PFSK-1 (cell line): Measurements from ENCODE around the gene KCNQ5.

Experiments
- FOXP2 ChIP-seq: optimal IDR thresholded peaks from 2 replicates; pipeline ENCODE3; 2011; ENCODE audit warnings: borderline replicate concordance, control low read depth, inconsistent platforms; ENCODE audit not compliant: insufficient read depth; ENCODE audit errors: extremely low read length, extremely low read depth
- POLR2AphosphoS5 ChIP-seq: IDR thresholded peaks from 2 replicates; pipeline ENCODE4 v1.6.1; 2012; ENCODE audit warnings: low read depth, mild to moderate bottlenecking, control low read depth, low read length, moderate library complexity
- SIN3A ChIP-seq: IDR thresholded peaks from 2 replicates; pipeline ENCODE4 v1.6.1; 2012; ENCODE audit warnings: mild to moderate bottlenecking, low read length, moderate library complexity, borderline replicate concordance; ENCODE audit not compliant: insufficient read depth
- TF ChIP-seq, protein P1 (sequence below), 2 experiments: IDR thresholded peaks; 2 replicates each; pipeline versions ENCODE4 v1.6.1 to v1.8.0; 2011 to 2012; ENCODE audit warnings: low read depth in 2 of 2, low read length in 2 of 2, control low read depth in 1 of 2, inconsistent platforms in 1 of 2, mild to moderate bottlenecking in 1 of 2, moderate library complexity in 1 of 2; ENCODE audit not compliant: insufficient read depth in 1 of 2

DNA sequence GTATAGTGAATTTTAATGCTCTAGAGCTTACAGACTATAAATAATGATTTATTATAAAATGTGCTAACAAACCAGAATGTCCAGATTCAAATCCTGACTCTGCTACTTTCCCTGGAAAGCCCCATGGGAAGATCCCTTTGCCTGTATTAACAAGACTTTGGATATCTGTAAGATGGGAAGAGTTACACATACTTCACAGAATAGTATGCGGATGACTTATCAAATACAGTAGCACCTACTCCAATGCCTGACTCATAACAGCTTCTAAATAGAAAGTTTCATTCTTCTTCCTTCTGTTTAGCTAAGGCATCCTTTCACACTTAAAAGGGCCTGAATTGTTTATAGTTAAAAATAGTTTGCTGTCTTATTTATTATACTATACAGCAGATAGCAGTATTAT is 166.3 kb downstream of the KCNQ5 start:
- no peak for TF ChIP-seq POLR2AphosphoS5
- TF ChIP-seq, protein P1, sequence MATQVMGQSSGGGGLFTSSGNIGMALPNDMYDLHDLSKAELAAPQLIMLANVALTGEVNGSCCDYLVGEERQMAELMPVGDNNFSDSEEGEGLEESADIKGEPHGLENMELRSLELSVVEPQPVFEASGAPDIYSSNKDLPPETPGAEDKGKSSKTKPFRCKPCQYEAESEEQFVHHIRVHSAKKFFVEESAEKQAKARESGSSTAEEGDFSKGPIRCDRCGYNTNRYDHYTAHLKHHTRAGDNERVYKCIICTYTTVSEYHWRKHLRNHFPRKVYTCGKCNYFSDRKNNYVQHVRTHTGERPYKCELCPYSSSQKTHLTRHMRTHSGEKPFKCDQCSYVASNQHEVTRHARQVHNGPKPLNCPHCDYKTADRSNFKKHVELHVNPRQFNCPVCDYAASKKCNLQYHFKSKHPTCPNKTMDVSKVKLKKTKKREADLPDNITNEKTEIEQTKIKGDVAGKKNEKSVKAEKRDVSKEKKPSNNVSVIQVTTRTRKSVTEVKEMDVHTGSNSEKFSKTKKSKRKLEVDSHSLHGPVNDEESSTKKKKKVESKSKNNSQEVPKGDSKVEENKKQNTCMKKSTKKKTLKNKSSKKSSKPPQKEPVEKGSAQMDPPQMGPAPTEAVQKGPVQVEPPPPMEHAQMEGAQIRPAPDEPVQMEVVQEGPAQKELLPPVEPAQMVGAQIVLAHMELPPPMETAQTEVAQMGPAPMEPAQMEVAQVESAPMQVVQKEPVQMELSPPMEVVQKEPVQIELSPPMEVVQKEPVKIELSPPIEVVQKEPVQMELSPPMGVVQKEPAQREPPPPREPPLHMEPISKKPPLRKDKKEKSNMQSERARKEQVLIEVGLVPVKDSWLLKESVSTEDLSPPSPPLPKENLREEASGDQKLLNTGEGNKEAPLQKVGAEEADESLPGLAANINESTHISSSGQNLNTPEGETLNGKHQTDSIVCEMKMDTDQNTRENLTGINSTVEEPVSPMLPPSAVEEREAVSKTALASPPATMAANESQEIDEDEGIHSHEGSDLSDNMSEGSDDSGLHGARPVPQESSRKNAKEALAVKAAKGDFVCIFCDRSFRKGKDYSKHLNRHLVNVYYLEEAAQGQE (IDR thresholded peaks at IDR 0.05; ENCODE audit: insufficient read depth in 1 of 2, low read depth in 2 of 2, low read length in 2 of 2), result no peak
- TF ChIP-seq SIN3A, result no peak
- TF ChIP-seq FOXP2, result no peak
